Activated gamma-delta T cell (primary cell): ENCODE data around the gene TTC7B.

ENCODE experiments used
- DNase-seq: peaks from one replicate; lab custom pipeline; 2025; lab: John Stamatoyannopoulos, UW

TTC7B gene

DNA sequence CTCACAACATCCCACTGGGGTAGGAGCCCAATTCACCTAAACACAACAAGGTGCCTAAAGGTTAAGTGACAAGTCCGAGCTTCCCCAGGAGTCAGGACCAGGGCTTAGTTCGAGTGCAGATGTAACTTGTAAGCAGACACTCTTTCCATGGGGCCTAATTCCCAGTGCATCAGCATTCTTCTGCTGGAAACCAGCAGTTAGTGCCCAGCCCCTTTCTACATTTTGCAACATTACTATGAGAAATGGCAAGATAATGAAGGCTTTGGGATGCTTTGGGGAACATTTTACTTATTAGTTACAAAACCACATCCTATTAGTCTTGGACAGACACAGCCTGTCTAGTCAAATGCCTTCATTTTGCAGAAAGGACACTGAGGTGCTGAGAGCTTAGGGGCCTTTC is 239.6 kb downstream of the TTC7B start:
- DNase-seq = no peak

DNA sequence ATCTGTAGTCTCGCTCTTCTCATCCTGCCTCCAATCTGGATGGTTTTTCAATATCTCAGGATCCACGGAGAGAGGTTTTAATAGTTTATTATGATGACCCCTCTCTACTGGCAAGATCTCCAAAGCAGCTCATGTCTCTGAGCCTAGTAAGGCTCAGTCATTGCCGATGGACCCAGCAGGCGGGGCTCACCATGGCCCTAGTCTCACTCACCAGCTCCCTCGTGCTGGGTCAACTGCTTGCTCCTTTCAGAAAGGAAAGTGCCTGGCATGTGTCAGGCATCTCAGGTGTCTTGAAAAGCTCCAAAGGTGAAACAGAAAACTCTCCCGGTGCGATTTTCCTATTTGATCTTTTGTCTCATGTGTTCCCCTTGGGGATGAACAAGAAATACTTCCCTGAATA is 240.4 kb downstream of the TTC7B start:
- DNase-seq = no peak

DNA sequence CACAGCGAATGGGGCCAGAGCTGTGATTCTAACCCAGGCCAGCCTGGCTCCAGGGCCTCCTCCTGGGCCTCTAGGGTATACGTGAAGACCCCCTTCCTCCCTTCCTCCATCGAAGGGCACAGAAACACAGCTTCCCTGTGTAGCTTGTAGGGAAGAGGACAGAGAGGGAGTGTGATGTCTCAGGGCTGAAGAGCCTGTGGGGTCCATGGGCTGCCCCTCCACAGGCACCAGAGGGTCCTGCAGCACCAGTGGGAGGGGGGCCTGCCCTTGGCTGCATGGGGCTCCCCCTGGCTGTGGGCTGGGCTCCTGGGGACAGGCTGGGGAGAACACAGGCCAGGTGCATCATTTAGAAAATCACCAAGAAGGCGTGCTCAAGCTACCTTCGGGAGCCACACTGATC is 240.9 kb downstream of the TTC7B start:
- no peak for DNase-seq

DNA sequence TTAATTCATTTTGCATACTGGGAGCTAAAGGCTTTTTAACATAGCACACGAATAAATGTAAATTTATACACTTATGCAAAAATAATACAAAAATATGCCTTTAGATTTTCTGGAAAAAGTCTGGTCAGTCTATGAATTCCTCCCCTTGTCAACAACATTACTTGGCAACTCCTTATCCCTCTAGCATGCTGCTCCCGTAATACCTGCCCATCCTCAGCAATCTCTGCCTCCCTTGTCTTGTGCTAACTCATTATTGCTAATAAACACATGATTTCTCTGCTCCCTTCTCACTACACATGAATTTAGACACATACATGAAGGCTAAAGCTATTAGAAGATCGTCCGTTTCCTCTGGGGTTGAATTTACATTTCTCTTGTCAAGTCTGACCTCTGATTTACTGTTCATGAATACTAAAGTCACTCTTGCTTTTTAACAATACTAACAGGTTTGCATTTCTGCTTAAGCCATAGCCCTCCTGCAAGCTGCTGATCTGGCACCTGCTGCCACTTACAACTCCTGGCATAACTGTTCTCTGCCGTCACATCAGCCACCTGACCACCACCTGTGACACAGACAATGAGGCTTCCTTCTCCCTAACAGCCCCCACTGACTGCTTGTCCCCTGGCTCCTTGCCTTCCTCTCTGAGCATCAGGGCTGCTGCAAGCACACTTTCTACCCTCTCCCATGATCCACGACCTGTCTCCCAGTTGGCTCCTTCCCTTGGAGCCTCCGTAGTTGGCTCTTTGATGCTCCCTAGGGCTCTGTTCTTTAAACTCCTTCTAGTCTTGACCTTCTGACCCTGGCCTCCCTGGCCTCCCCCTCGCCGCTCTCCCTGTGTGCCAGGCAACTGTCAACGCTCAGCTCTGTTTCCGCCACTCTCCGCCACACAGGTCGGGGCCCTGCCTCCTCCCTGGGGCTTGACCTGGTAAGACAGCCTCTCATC is 241.8 kb downstream of the TTC7B start:
- no peak for DNase-seq

DNA sequence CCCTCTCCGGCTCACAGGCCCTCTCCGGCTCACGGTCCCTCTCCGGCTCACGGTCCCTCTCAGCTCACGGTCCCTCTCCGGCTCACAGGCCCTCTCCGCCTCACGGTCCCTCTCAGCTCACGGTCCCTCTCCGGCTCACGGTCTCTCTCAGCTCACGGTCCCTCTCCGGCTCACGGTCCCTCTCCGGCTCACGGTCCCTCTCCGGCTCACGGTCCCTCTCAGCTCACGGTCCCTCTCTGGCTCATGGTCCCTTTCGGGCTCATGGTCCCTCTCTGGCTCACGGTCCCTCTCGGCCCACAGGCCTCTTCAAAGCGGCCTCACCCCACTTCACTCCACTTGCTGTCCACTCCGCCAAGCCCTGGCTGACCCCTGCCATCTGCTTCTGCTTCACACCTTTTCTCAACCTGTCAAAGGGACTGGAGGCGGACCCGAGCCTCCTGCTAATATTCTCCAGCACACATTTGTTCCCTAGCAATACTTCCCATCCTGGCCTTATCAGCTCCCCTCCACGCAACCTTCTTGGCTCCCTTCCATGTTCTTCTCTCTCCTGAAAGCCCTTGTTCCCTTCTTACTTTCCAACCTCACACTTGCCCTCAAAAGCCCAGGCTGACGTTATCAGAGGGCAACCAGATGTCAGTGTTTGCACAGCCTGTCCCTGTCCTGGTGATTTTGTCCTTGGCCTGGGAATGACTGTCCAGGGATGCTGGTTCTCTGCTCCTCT is 242.7 kb downstream of the TTC7B start:
- DNase-seq = no peak

DNA sequence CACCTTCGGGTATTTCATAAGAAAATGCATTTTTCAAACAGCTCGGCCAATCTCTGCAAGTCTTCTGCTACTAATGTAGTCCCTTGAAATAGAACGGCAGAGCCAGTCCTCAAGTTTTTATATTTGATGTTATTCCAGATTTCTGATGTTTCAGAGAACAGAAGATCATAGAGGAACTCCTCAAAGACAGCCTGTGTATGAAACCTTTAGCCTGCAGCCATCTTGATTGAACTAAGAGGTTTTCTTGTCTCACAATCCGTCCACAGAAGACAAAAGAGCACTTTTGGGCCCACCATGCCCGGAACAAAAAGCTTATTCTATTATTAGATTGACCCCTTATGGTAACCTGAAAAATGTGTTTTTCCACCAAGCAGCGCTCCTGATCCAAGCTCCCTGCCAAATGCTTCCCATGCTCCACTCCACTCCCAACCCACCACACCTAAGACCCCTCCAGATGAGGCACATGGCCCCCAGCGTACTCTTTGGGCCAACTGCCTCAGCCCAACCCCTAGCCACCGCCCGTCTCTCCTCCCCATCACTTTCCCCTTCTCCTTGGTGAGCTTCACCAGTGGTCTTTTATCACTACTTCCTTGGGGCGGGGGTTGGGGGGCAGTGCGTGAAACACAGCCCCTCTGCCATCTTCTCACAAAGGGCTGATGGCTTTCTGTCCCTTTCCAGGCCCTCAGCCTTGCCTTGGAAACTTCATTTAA is 243.6 kb downstream of the TTC7B start:
- no peak for DNase-seq

DNA sequence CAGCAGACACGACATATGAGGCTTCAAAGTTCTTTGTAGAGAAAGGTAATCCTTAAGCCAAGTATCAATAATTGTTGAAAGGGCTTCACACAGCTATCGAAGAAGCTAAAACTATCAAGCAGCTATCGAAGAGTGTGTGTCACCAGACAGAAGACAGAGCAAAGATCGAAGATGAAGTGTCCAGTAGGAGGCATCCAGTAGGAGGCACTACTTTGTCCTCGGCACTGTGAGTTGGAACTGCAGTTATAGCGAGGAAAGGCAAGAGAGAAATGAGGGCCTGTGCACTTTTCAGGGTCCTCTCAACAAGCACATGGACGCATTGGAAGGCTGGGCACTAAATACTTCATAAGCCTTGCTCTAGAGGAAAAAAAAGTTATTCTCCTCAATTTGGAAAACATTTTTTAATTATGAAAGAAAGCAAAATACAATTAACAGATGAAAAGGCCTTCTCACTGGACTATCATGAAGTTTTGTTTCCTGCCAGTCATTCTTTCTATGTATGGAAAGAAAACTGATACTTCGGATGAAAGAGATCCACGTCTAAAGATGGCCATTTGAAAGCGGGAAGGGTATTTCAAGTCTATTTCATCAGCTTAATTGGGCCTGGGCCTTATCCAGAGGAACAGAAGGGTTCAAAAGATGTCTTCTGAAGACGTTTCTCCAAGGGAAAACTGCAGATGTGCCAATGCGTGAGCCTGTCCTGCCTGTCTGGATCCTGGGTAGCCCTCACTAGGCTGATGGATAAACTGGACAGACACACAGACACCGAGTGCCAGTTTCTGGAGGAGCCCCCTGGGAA is 244.9 kb downstream of the TTC7B start:
- no peak for DNase-seq

DNA sequence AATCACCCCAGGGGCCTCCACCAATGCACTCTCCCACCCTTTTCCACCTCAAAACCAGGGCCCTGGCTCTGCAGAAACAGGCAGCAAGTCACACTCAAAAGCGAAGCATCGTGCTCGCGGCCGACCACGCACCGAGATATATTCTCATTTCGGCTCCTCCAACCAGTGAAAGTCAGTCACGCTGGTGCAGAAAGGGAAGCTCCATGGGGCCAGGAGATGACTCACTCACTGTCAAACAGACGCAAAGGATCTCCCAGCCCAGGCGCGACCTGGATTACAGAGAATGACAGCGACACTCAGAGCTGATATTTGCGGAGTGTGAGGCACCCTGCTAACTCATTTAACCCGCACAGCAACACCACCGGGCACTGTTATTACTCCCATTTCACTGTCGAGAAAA is 245.8 kb downstream of the TTC7B start:
- no peak for DNase-seq

DNA sequence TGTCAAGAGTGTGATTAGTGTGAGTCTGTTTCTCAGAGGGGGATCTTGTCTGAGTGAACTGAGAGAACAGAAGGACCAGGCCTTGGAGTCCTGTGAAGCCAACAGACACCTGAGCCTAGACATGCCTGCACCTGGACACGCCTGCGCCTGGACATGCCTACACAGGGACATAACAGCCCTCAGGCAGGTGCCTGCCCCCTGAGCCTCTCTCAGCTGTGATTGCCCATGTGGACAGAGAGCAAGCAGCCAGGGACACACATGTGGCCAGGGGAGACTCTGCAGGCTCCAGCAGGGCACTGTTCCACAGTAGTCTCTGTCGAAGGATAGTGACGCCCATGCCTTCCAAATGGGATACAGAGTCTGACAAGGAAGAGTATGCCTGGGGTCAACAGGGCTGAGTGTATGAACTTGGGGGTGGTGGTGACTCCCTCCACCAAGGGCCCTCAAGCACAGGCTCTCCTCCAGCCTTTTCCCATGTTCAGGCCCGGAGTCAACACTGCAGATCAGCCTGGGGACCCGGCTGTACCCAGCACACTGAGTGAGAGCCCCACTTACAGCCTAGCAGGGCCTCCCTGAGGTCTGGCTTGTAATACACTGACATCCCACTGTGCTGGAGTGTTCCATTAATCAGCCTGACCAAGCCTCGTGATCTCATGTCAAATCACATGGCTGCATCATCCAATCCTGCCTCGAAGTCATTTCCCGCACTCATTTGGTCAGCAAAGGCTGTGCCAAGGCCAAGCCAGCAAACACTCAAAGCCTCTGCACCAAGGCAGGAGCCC is 246.4 kb downstream of the TTC7B start:
- no peak for DNase-seq

DNA sequence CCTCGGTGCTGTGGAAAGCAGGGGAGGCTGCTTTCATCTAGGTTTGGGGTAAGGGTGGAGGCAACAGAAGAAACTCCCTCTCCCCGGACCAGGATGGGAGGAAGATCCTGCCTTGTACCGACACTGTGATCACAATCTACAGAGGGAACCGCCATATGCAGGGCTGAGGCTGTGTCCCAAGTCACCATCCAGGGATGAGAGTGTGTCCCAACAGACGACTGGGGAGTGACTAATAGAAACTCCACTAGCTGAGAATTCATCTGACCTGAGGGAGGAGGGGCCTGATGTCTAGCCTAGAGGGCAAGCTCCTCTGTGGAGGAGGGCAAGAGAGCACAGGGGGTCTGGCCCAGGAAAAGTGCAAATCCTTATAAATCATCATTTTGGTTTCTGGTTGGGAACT is 247.0 kb downstream of the TTC7B start:
- DNase-seq = no peak

DNA sequence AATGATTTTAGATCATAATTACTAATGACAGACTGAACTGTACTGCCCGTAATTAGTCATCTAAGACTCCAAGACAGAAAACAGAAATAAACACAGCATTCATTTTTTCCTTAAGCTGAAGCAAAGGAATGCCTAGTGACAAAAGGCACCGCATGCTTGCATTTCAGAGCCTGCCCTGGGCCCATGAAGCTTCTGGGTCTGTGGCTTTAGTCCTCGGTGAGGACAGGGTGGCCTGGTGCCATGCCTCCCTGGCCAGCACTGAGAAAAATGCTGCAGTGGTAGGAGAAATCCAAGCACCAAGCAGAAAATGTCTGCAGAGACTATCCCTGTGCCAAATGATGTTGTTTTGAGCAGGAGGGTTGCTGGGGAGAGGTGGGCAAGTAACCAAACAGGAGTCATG is 247.8 kb downstream of the TTC7B start:
- DNase-seq = no peak

DNA sequence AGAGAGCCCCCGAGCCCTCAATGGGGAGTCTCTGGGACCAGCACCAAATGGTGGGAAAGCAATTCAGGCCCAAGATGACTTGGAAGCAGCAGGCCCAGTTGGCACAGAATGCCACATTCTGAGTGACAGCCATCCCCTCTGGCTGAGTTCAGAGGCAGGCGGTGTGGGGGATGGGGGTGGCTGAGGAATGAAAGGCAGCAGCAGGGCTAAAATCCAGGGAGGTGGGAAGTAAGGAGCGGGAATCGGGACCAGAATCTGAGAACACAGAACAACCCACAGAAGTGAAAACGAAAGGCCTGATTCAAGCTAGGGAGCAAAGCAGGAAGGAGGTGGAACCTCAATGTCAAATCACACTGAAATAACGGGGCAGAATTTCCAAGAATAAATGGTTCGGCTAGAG is 248.2 kb downstream of the TTC7B start:
- no peak for DNase-seq

DNA sequence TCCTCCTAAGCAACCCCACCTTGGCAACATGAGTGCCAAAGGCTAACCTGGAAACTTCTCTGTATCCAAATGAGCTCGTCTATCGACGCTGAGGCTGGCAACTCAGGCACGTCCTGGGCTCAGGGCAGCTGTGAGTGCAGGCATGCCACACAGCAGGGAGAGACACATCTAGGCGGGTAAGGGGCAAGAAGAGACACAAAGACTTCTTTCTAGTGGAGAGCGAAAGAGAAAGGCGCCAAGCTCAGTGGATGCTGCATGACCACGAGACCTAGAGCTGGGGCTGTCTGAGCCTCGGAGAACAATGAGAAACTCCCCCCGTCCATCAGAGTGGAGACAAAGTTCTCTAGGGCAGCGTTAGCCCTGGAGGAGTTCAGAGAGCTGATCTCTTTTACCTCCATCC is 249.0 kb downstream of the TTC7B start:
- DNase-seq = no peak

DNA sequence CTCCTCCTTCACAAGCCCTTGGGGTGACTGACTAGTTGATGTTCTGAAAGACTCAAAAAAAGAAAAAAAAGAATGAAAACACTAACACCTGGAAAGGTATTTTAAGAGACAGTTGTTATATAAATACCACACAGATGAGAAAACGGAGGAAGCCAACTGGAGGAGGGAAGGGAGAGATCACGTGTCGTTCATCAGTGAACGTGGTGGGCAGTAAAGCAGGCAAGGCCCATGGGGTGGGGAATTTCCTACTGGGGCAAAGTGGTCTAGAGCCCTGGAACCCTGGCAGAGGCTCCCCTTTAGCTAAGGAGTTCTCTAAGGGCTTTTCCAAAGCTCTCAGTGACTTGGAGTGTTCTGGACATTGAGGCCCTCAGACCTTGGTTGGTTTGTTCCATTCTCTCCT is 249.7 kb downstream of the TTC7B start:
- no peak for DNase-seq

DNA sequence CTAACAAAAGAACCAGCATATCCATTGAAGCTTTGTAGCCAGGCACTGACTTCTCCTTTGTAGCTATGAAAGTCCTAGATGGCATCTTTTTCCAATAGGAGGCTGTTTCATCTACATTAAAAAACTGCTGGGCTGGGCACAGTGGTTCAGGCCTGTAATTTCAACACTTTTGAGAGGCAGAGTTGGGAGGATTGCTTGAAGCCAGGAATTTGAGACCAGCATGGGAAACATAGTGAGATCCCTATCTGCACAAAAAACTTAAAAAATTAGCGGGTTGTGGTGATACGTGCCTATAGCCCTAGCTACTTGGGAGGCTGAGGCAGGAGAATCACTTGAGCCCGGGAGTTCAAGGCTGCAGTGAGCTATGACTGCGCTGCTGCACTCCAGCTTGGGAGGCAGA is 251.7 kb downstream of the TTC7B start:
- DNase-seq = no peak

DNA sequence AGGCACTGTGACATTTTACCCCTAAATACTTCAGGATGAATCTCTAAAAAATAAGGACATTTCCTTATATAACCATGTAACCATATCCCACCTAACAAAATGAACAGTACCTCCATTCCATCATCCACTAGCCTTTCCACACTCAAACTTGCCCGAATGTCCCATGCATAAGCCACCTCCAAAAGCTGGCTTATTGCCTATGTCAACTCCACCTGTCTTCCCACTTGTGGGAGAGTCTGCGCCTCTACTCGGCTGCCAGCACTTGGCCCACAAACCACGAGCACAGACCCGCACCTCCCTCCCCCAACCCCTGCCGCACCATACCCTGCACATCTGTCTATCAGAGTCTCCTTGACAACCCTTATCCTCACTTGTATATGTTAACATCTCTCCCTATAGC is 253.6 kb downstream of the TTC7B start:
- no peak for DNase-seq

DNA sequence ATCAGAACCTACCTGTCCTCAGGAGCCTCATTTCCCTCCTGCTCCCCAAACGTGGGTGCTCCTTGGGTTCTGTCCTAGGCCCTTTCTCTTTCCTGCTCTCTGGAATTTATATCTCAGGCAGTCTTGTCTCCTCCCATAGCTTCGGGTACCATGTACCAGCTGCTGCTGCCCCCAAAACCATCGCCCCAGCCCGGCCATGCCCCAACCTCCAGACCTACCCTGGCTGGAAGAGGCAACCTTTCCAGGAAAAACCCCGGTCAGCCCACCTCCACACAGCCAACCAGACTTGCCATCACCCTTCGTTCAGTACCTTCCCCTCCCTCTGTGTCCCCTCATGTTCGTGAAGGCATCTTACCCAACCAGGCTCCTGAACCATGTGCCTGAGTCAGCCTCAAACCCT is 254.3 kb downstream of the TTC7B start:
- DNase-seq = no peak

DNA sequence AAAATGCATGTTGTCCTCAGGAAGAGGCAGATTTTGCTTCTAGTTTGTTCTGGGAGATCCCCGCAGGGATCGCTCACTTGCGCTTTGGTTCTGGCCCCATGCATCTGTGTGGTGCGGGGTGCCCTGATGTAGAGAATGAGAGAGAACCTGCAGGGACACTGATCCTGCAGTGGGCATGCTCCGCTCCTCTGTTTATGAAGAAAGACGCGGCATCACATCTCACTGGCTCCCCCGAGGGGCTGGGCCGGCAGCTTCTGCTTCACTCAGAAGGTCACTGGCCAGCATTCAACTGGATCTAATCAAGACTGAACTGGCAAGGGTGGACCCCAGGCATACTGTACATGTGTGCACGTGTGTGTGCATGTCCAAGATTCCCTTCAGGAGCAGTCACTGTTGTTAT is 255.2 kb downstream of the TTC7B start:
- DNase-seq = no peak

DNA sequence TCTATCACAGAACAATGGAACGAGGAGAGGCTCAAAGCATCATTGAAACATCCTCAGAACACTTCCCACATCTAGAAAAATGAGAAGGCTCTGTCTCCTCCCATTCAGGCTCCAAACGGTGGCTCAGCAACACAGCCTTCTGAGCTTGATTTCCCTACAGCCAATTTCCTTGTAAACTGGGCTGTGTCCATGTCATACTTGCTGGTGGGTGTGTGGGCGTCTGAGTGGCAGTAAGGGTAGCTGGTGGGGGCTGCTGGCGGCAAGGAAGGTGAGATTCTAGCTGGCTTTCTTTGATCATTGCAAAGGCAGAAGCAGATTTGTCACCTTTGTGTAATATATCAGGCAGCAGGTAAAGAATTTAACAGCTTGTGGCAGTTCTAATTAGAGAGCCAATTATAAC is 255.7 kb downstream of the TTC7B start:
- DNase-seq = no peak

DNA sequence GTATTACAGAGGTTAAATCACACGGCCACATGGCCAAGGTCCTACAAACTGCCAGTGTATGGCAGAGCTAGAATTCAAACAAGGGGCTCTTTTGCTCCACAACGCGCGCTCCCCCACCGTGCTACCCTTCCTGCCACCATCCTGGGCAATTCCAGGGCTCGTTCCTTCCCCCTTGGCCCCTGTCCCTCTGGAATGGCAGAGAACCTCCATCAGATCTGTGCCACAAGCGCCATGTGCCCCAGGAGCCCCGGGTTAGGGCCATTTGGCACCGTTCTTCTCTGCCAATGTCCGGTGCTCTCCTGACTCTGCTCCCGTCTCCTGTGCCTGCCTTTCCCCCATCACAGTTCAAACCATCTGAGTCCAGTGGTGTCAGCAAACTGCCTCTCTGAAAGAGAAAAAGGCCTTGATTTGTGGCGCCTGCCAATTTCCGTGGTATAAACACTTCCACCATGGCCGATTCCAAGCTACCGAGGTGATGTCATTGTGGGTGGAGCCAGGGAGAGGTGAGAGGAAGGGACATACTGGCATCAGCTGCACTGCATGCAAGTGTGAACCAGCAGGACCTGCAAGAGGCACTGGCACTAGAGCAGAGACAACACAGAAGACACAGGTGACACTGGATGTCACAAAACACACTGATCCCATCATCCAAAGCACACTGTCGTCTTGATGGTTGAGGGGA is 256.3 kb downstream of the TTC7B start:
- no peak for DNase-seq
